Brain pericyte (primary cell): ENCODE results near the gene SNX25.
"Not testable (repeated sequence)": the region's sequence is repeated elsewhere in the genome, so short reads cannot be mapped to it uniquely, and the experiment has no call there.

Source experiments
- DNase-seq: peaks from one replicate; pipeline ENCODE4 v3.0.0-alpha.2; 2012; ENCODE audit warnings: low read depth, low spot score

SNX25 gene

GRCh38 chr4:185204238-185204910 lies 5.0 kb upstream of the SNX25 start:
- DNase-seq = no peak

- DNase-seq = not testable (repeated sequence)
Measured at GRCh38 chr4:185205073-185205472, 4.3 kb upstream of the SNX25 start.

GRCh38 chr4:185205697-185206342 lies 3.6 kb upstream of the SNX25 start:
- no peak for DNase-seq

- DNase-seq = no peak
Measured at GRCh38 chr4:185207466-185207865, 1.9 kb upstream of the SNX25 start.

GRCh38 chr4:185209852-185210101 lies 379 bp downstream of the SNX25 start:
- DNase-seq = not testable (repeated sequence)

- peak; percentile 31 for DNase-seq
Measured at GRCh38 chr4:185210102-185210981, 944 bp downstream of the SNX25 start.

- no peak for DNase-seq
Measured at GRCh38 chr4:185211035-185211434, 1.6 kb downstream of the SNX25 start.

- no peak for DNase-seq
Measured at GRCh38 chr4:185211641-185212040, 2.2 kb downstream of the SNX25 start.

- DNase-seq = no peak
Measured at GRCh38 chr4:185212581-185212980, 3.2 kb downstream of the SNX25 start.

GRCh38 chr4:185213877-185214276 lies 4.5 kb downstream of the SNX25 start:
- no peak for DNase-seq

- DNase-seq = no peak
Measured at GRCh38 chr4:185215261-185215660, 5.9 kb downstream of the SNX25 start.

GRCh38 chr4:185217408-185217975 lies 8.1 kb downstream of the SNX25 start:
- no peak for DNase-seq

- DNase-seq = no peak
Measured at GRCh38 chr4:185218312-185218711, 8.9 kb downstream of the SNX25 start.

GRCh38 chr4:185219551-185220344 lies 10.3 kb downstream of the SNX25 start:
- no peak for DNase-seq

- no peak for DNase-seq
Measured at GRCh38 chr4:185221491-185221890, 12.1 kb downstream of the SNX25 start.

- no peak for DNase-seq
Measured at GRCh38 chr4:185221912-185222311, 12.5 kb downstream of the SNX25 start.

- DNase-seq = no peak
Measured at GRCh38 chr4:185222598-185222997, 13.2 kb downstream of the SNX25 start.

- DNase-seq = no peak
Measured at GRCh38 chr4:185224597-185224996, 15.2 kb downstream of the SNX25 start.

GRCh38 chr4:185225940-185226339 lies 16.5 kb downstream of the SNX25 start:
- DNase-seq = no peak

- DNase-seq = no peak
Measured at GRCh38 chr4:185227131-185227551, 17.7 kb downstream of the SNX25 start.

- no peak for DNase-seq
Measured at GRCh38 chr4:185227713-185228278, 18.4 kb downstream of the SNX25 start.
